Stromal cell of bone marrow (primary cell): ENCODE measurements around the gene PTPRN.
A peak's percentile ranks its signal among the peaks of the same experiment; 100 is the strongest.
"Not testable (repeated sequence)": the region's sequence is repeated elsewhere in the genome, so short reads cannot be mapped to it uniquely, and the experiment has no call there.

Experiments used
- DNase-seq: peaks from one replicate; pipeline ENCODE4 v3.0.0-alpha.2; 2012; ENCODE audit warnings: low read depth

The PTPRN gene

GRCh38 chr2:219270055-219270372, 39.2 kb downstream of the PTPRN start:
- DNase-seq = no peak

GRCh38 chr2:219269362-219270054, 39.7 kb downstream of the PTPRN start:
- DNase-seq = no peak

- no peak for DNase-seq
Observed at GRCh38 chr2:219268294-219268693, 40.9 kb downstream of the PTPRN start.

GRCh38 chr2:219266886-219267285, 42.3 kb downstream of the PTPRN start:
- DNase-seq = no peak

- DNase-seq = no peak
Observed at GRCh38 chr2:219266232-219266631, 43.0 kb downstream of the PTPRN start.

- no peak for DNase-seq
Observed at GRCh38 chr2:219261024-219261855, 48.0 kb downstream of the PTPRN start.

- not testable (repeated sequence) for DNase-seq
Observed at GRCh38 chr2:219258942-219259341, 50.3 kb downstream of the PTPRN start.

- no peak for DNase-seq
Observed at GRCh38 chr2:219254590-219255201, 54.5 kb downstream of the PTPRN start.

- peak; percentile 53 for DNase-seq
Observed at GRCh38 chr2:219253753-219254589, 55.2 kb downstream of the PTPRN start, which contains the start of gene TUBA4A. TSS of gene TUBA4A (minus strand) at chr2:219253918. CDS start at chr2:219253858, 60 bp downstream.

GRCh38 chr2:219252900-219253752, 56.1 kb downstream of the PTPRN start, which contains the start of gene TUBA4B:
TSS of gene TUBA4B (plus strand) at chr2:219253243. CDS start at chr2:219253408, 165 bp downstream.
- no peak for DNase-seq

GRCh38 chr2:219252570-219252899, 56.7 kb downstream of the PTPRN start:
- no peak for DNase-seq

GRCh38 chr2:219252084-219252483, 57.1 kb downstream of the PTPRN start:
- DNase-seq = no peak

GRCh38 chr2:219251656-219252055, 57.5 kb downstream of the PTPRN start:
- no peak for DNase-seq

- no peak for DNase-seq
Observed at GRCh38 chr2:219250049-219250781, 59.0 kb downstream of the PTPRN start.

- DNase-seq = peak; percentile 58
Observed at GRCh38 chr2:219249203-219249980, 59.8 kb downstream of the PTPRN start.

GRCh38 chr2:219248845-219249202, 60.4 kb downstream of the PTPRN start:
- no peak for DNase-seq

GRCh38 chr2:219247678-219248642, 61.2 kb downstream of the PTPRN start:
- no peak for DNase-seq

GRCh38 chr2:219246559-219246958, 62.6 kb downstream of the PTPRN start:
- no peak for DNase-seq

GRCh38 chr2:219245899-219246230, 63.3 kb downstream of the PTPRN start:
- no peak for DNase-seq
